Inferior parietal cortex (tissue), 1 donor: Measurements from ENCODE around the gene ZC3HAV1L.
"Not testable (repeated sequence)": the region's sequence is repeated elsewhere in the genome, so short reads cannot be mapped to it uniquely, and the experiment has no call there.

Experiments used
- DNase-seq: peaks from one replicate; pipeline ENCODE4 v3.0.0-alpha.2; 2016; ENCODE audit errors: extremely low spot score

Gene ZC3HAV1L

DNA sequence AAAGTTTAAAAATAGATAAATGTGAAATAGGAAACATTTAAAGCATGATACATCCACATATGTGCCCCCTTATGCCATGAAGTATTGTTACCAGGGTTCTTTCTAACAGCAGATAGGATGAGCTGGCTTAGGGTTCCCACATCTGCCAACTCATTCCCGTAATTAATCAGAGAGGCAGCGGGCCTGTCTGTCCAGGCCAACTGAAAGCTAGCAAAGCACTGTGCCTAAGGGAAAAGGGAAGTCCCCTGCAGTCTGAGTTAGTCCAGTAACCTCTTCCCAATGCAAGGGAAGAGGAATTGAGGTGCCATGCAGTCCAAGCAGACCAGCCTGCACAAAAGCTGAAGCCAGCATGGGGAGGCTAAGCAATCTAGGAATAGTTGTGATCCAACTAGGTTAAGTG, 18.3 kb upstream of the ZC3HAV1L start:
- no peak for DNase-seq

DNA sequence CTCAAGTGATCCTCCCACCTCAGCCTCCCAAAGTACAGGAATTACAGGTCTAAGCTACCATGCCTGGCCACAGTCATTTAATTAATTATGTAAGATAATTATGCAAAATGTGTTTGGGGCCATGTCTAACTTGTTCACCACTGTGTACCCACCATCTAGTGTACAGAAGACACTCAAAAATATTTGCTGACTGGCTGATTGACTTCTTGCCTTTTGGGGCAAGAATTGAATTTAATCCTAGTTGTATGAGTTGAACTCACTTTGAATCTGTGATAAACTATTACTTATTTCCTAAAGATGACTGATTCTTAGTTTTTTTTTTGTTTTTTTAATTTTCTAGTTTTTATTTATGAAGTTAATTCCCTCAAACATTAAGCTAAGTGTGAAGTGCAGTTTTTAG, 15.8 kb upstream of the ZC3HAV1L start:
- DNase-seq = no peak

DNA sequence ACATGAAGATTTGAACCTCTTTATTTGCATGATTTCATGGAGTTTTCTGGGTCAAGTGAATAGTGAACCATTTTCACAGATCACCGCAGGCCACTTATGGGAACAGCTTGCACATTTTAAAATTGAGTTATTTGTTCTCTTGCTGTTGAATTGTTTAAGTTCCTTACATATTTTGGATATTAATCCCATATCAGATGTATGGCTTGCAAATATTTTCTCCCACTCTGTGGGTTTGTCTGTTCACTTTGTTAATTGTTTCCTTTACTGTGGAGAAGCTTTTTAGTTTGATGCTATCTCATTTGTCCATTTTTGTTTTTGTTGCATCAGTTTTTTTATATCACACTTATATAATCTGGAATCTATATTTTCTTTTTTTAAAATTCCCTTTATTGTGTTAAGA, 14.1 kb upstream of the ZC3HAV1L start:
- no peak for DNase-seq

DNA sequence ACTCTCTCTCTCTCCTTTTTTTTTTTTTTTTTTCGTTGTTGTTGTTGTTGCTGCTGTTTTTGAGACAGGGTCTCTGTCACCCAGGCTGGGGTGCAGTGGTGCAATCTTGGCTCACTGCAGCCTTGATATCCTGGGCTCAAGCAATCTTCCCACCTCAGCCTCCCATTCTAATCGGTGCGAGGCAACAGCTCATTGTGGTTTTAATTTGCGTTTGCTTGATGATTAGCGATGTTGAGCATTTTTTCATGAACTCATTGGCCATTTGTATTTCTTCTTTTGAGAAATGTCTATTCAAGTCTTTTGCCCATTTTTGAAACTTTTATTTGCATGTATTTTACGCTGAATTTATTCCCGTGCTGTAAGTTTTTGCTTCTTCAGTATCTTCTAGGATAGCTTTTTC, 13.3 kb upstream of the ZC3HAV1L start:
- no peak for DNase-seq

DNA sequence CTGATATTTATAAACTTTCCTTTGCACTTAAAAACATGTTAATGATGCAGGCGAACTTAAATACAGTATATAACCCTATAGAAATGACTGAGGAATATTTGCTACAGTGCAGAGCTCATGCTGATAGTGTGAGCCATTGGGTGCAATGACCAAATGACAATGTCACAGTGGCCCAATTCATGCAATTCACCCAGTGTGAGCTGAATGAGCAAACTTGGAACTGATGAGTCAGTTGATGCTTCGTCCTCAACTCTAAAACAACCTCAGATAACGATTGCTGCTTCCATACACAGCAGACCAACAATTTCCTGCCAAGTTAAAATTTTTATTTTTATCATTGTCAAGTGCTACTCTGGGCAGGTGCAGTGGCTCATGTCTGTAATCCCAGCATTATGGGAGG, 12.1 kb upstream of the ZC3HAV1L start:
- no peak for DNase-seq

DNA sequence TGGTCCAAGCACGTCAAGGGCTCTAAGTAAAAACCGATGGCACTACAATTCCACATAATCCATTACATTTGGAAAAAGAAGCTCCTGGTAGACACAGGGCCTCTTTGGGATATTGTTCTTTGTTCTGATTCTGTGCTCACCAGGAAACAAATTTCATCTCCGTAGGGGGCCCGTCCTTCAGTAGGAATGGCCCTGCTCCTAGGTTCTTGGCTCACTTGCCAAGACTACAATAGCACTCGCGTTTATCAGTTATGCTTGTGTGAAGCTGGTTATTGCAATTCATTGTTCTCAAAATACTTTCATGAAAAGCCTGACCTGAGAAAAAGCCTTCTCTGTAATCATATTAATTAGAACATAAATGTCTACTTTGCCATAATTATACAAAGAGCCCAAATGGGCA, 10.3 kb upstream of the ZC3HAV1L start:
- DNase-seq = no peak

DNA sequence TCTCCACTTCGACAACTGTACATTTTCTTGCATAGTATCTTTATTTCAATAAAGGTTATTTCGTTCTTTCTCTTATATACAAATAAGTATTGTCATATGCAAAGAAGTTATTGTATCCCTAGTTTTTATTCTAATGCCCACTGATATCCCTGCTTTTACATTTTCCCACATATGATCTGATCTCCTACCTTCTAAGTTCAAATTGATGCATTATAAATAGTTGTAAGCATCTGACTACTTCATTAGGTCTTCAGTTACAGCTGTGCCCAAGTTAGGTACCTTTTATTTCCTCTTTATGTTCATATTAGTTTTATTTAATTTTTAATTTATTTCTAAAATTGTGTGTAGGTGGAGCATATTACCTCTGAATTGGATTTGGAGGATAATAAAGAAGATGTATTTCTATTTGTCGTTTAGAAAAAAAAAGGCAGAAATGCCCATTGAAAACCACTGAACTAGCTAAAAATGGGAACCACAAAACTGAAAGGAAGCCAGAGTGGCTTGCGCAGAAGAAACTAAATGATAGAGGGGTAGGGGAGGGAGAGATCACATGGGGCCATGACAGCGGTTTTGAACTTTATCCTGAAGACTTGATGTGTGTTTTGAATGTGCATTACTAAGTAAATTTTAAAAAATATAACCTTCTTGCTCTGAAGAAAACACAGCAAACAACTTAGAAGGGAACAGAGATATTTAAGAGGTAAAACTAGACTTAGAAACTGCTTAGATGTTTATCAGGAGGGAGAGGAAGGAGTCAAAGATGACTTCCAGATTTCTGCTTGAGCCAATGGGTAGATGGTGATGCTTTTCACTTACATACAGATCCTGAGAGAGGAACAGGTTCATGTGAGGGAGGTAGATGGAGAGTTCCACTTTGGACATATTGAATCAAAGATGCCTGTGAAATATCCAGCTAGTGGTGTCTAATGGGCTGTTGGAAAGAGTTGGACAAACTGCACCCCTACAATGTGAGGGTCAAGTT, 9.3 kb upstream of the ZC3HAV1L start:
- DNase-seq = no peak

DNA sequence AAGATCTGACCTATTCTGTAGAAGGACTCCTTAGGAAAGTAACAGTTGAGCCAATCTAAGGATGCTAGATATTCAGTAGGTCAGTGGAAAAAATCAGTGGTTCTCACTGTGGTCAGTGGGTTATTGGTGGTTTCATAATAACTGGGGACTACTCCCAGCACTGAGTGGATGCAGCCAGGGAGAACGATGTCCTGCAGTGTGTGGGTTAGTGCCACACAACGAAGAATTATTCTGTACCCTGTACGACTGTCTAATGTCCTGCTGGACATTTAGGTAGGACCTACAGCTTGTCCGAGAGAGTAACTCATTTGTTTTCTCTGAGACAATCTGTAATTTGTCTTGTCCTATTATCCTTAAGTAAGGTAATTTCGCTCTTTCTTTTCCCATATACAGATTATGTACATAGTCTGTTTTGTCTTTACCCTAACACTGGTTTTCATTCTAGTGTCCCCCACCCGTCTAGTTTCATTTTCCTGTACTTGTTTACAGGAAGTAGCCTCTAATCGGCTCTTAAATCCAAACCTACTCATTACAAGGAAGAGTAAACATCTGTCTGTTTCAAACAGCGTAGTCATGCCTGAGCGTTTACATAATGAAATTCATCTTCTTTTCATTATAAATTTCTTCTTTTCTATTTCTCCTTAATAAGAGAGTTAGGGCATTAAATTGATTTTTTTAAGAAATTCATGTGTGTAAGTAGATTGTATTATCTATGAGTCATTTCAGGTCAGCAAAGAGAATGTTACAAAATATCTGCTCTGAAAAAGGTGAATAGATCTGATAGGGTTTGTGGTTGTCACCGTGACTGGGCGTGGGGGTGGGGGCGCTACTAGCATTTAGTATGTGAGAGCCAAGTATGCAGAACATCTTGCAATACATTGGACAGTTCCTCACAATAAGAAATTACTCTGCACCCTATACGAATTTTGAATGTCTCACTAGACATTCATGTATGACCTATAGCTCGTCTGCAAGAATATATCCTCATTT, 8.3 kb upstream of the ZC3HAV1L start:
- DNase-seq = no peak

DNA sequence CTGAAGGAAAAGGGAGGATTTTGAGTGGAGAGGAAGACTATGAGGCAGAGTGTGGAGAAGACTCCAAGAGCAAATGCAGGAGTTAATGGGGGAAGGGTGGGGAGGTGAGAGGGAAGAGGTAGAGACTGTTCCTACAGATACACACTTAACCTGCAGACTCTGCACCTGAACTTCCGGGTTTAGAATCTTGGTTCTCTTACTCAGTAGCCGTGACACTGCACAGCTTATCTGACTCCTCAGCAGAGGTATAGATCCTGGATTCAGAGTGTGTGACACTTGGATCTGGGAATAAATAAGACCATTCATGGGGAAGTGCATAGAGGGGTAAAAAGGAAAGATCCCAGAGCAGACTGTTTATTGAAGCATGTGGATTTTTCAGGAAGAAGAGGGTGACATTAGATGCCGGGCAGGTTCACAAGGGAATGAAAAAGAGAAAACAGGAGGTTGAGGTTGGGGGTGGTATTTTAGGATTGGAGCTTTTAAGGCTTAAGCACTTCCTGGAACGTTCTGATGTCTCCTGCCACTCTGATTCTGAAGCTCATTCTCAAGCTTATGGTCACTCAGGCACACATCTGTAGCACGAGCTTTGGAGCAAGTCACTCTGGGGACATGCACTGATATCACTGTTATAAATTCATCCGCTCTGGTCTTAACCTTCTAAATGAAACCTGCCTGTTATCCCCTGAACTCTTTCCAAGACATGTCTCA, 5.7 kb upstream of the ZC3HAV1L start:
- DNase-seq = no peak

DNA sequence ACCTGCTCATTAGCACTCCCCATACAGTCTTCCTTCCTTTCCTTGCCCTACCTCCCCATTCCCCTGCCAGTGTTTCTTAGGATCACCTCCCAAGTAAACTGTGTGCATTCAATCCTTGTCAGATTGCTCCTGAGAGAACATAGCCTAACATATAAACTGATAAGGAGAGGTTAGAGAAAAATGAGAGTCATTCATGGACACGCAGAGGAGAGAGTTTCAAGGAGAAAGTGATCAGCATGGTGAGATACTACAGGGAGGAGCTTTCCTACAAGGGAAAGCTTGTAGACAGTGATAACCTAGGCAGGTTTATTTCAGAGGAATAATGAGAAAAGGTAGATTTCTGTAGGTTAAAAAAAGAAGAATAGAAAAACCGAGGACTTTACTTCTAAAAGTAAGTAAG, 2.8 kb upstream of the ZC3HAV1L start:
- no peak for DNase-seq

DNA sequence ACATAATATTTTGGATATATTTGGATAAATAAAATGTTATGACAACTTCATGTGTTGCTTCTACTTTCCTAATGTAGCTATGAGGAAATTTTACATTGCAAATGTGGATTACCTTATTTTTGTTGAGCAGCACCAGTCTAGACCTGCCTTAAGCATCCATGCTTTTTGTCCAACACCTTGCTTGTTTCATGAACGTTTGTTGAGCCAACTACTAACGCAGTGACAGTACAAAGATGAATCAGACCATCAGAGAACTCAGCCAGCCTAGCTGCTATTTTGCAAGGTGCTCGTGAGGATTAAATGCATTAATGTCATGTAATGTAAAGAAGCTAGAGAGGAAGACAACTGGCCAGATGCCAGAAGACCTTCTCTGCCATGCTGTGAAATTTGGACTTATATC, 1.1 kb upstream of the ZC3HAV1L start:
- no peak for DNase-seq

DNA sequence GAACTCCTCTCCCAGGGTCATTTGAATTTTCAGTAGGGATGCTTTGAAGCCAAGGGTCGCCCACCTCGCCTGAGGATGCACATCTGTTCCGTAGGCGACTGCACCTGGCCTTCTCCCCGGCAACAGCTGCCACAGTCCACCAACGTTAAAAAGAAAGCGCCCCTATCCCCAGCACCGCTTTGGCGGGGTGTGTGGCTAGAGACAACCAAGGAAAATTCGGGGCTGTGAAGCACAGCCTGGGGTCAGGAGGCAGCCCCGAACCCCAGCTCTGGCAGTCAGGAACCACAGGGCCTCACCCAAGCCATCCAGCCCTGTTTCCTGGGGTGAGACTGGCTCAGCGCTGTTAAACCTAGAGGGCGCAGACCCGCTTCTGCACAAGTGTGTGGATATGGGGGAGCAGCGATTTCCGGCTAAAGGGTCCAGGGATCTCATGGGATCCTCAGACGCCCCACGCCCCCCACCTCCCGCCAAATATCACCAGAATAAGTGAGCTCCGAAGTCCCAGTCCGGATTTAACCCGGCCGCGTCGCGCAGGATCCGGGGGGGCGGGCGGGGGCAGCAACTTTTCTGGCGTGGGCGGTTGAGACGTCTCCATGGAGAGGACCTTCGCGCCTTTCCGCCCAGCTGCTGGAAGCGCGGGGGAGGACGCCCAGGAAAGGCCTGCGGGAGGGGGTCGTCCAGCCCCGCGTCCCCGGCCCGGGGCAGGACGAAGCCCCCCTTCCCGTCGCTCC, 822 bp downstream of the ZC3HAV1L start:
- no peak for DNase-seq

DNA sequence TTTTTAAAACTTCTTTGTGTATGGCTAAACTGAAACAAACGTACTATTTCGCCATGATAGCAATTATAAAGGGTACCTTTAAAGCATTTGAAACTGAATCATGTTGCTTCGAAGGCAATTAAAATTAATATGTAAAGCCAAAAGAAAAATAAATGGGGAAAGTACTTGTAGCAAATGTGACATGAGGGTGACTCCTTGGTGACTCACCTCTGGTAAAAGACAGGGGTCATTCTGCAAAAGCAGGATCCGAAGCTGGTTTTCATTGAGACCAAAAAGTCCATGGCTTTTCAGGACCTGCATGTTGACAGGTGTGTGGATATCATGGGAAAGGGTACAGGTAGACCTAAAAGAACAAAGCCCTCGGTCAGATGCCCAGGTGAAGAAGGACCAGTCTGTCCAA, 1.5 kb downstream of the ZC3HAV1L start:
- DNase-seq = no peak

DNA sequence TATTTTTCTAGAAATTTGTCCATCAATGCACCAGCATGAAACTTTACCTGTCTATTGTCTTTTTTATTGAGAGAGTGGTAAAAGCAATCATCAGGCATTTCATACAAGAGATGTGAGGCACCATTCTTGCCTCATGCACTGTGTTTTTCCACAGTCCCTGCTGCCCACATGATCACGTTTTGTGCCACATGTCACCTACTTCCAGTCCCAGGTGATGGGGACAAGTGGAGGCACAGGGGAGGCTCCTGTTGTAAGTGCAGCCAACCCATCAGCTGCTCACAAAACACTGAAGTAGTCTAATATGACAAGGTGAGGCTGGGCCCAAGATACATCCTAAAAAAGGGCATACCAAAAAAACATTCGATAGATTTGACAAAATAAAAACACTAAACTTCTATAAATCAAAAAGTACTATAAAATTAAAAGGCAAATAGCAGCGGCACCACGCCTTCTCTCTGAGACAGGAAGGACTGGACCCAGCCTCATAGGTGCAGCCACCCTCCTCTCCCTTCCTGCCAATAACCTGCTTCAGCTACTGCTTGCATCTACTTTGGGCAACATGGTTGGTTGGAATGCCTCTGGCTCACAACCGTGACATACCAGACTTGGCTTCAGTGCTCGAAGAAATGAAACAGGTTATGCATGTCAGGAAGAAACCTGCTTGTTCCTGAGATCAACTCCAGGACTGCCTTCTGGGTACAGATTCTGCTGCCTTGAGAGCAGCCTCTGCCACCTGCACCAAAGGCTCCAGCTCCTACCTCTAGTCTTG, 2.3 kb downstream of the ZC3HAV1L start:
- DNase-seq = no peak

DNA sequence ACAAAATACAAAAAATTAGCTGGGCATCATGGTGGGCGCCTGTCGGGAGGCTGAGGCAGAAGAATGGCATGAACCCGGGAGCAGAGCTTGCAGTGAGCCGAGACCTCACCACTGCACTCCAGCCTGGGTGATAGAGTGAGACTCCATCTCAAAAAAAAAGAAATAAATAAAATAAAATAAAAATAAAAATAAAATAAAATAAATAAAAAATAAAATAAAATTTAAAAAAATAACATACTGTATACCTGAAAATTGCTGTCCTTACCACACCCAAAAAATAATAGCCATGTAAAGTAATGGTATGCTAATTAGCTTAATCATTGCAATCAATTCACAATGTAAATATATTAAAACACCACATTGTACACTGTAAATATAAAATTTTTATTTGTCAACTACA, 3.4 kb downstream of the ZC3HAV1L start:
- no peak for DNase-seq

DNA sequence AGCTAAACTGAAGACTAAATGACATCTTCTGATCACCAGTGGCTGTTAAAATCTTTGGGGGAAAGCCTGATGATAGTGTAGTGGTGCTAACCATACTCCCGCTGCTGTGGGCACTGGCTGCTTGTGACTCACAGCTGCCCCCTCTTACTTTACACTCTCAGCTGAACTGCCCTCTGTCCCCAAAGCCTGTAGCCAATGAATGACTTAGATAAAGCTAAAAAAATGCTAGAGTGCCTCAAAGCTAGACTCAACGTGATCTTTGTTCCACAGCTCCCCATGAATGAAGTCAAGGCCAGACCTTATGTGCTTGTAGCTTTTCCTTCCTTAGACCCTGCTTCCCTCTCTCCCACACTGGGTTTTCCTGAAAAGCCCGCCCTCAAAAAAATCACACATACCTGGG, 6.5 kb downstream of the ZC3HAV1L start:
- DNase-seq = no peak

DNA sequence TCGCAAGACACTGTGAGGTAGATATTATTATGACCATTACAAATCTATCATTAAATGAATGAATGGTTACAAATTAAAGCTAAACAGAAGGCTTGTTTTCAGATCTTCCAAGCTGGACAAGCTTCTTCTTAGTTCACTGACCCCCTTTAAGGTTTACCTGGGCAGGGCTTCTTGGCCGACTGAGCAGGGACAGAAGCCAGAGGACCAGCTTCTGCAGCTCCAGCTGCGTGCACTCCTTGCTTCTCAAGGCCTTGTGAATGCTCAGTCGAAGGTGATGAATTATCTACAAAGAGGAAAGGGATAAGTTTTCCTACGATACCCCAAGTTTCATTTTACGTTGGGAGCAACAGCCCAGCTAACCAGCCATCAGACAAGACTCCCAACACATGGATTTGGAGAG, 9.3 kb downstream of the ZC3HAV1L start:
- no peak for DNase-seq

DNA sequence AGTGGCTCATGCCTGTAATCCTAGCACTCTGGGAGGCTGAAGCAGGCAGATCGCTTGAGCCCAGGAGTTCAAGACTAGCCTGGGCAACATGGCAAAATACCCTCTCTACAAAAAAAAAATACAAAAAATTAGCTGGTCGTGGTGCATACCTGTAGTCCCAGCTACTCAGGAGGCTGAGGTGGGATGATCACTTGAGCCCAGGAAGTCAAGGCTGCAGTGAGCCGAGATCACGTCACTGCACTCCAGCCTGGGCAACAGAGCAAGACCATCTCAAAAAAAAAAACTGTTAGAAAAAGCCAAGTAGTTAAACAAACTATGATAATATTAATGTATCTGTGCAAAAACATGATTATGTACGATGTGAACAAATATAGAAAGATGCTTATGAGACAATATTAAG, 10.0 kb downstream of the ZC3HAV1L start:
- not testable (repeated sequence) for DNase-seq

DNA sequence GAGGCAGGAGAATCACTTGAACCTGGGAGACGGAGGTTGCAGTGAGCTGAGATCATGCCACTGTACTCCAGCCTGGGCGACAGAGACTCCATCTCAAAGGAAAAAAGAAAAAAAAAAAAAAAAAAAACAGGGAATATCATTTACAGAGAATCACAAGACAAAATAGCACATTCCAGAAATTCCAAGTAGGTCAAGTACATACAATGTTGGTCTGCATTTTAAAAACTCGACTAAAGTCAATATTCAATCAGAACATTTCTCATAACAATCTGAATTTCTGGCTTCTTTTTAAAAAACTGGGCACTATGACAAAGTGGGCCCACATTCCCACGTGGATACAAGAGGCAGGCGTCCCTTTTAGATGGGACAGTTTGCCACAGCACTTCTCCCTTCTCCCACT, 12.8 kb downstream of the ZC3HAV1L start:
- DNase-seq = no peak

DNA sequence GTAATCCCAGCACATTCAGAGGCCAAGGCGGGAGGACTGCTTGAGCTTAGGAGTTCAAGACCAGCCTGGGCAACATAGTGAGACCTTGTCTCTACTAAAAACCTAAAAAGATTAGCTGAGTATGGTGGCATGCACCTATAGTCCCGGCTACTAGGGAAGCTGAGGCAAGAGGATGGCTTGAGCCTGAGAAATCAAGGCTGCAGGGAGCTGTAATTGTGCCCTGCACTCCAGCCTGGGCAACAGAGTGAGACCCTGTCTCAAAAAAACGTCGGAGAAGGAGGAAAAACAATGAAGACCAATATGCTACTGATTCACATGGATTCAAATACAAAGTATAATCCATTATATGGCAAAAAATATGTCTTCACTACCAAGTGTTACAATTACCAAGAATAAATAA, 13.6 kb downstream of the ZC3HAV1L start:
- no peak for DNase-seq
